ENCODE results near the gene HAAO.

GRCh38 chr2:42762823-42763804 is 29.3 kb downstream of the HAAO start:
- TF ChIP-seq ELF4 (IDR thresholded peaks at IDR 0.05) = no peak
- no peak for TF ChIP-seq SP1 (IDR thresholded peaks at IDR 0.05)
- TF ChIP-seq PKNOX1 (IDR thresholded peaks at IDR 0.05) = no peak
- TF ChIP-seq SUZ12 (IDR thresholded peaks at IDR 0.05) = no peak
- TF ChIP-seq BHLHE40 (IDR thresholded peaks at IDR 0.05; ENCODE audit: borderline replicate concordance) = no peak
- no peak for TF ChIP-seq HDGF (IDR thresholded peaks at IDR 0.05; ENCODE audit: borderline replicate concordance)
